GM23338 (cell line): ENCODE measurements around the gene ITSN2.
"Not testable (repeated sequence)": the region's sequence is repeated elsewhere in the genome, so short reads cannot be mapped to it uniquely, and the experiment has no call there.

Experiments
- CREB1 ChIP-seq: fragments of 250-450 bp; sonication (Bioruptor Pico); IDR thresholded peaks from 2 replicates; pipeline ENCODE4 v1.5.0; 2020; ENCODE audit warnings: low read depth, mild to moderate bottlenecking, moderate library complexity
- EZH2 ChIP-seq: fragments of 200-600 bp; sonication (generic); IDR thresholded peaks from one replicate; pipeline ENCODE4 v1.8.0; 2017; ENCODE audit warnings: antibody characterized with exemption, mild to moderate bottlenecking, low read depth; ENCODE audit not compliant: unreplicated experiment
- EZH2phosphoT487 ChIP-seq: fragments of 200-600 bp; sonication (generic); IDR thresholded peaks from one replicate; pipeline ENCODE4 v1.8.1; 2018; ENCODE audit warnings: antibody characterized with exemption; ENCODE audit not compliant: unreplicated experiment
- JUNB ChIP-seq: IDR thresholded peaks from one replicate; pipeline ENCODE4 v1.6.1; 2016; ENCODE audit warnings: antibody characterized with exemption; ENCODE audit not compliant: unreplicated experiment
- POLR2AphosphoS5 ChIP-seq: IDR thresholded peaks from 2 replicates; pipeline ENCODE4 v1.6.1; 2016; ENCODE audit warnings: antibody characterized with exemption, low read depth
- TF ChIP-seq, protein P1 (sequence below), 2 experiments: fragments of 200-600 bp in 1 of 2; sonication (generic) in 1 of 2; conservative IDR thresholded peaks; 2 replicates each; pipeline versions ENCODE4 v1.5.1 to v1.6.1; 2016 to 2017; ENCODE audit warnings: antibody characterized with exemption in 2 of 2, low read depth in 2 of 2, mild to moderate bottlenecking in 2 of 2, moderate library complexity in 1 of 2
- TF ChIP-seq, protein P2 (sequence below): IDR thresholded peaks from one replicate; pipeline ENCODE4 v1.6.1; 2018; ENCODE audit warnings: antibody characterized with exemption; ENCODE audit not compliant: unreplicated experiment

DNA sequence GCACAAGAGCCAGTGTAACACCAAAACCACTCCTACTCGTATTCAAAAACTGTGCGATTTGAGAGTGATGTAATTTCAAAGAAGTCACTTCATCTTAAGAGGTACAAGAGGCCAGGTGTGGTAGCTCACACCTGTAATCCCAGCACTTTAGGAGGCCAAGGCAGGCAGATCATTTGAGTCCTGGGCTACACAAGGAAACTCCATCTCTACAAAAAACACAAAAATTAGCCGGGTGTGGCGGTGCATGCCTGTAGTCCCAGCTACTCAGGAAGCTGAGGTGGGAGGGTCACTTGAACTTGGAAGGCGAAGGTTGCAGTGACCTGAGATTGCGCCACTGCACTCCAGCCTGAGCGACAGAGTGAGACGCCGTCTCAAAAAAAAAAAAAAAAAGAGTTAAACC lies 21.2 kb downstream of the ITSN2 start:
- TF ChIP-seq, protein P1, sequence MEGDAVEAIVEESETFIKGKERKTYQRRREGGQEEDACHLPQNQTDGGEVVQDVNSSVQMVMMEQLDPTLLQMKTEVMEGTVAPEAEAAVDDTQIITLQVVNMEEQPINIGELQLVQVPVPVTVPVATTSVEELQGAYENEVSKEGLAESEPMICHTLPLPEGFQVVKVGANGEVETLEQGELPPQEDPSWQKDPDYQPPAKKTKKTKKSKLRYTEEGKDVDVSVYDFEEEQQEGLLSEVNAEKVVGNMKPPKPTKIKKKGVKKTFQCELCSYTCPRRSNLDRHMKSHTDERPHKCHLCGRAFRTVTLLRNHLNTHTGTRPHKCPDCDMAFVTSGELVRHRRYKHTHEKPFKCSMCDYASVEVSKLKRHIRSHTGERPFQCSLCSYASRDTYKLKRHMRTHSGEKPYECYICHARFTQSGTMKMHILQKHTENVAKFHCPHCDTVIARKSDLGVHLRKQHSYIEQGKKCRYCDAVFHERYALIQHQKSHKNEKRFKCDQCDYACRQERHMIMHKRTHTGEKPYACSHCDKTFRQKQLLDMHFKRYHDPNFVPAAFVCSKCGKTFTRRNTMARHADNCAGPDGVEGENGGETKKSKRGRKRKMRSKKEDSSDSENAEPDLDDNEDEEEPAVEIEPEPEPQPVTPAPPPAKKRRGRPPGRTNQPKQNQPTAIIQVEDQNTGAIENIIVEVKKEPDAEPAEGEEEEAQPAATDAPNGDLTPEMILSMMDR (conservative IDR thresholded peaks at IDR 0.05; ENCODE audit: low read depth in 2 of 2): not testable (repeated sequence)
- TF ChIP-seq EZH2; CREB1 (CRISPR knock-in tag); EZH2phosphoT487; POLR2AphosphoS5; JUNB: not testable (repeated sequence)
- TF ChIP-seq, protein P2, sequence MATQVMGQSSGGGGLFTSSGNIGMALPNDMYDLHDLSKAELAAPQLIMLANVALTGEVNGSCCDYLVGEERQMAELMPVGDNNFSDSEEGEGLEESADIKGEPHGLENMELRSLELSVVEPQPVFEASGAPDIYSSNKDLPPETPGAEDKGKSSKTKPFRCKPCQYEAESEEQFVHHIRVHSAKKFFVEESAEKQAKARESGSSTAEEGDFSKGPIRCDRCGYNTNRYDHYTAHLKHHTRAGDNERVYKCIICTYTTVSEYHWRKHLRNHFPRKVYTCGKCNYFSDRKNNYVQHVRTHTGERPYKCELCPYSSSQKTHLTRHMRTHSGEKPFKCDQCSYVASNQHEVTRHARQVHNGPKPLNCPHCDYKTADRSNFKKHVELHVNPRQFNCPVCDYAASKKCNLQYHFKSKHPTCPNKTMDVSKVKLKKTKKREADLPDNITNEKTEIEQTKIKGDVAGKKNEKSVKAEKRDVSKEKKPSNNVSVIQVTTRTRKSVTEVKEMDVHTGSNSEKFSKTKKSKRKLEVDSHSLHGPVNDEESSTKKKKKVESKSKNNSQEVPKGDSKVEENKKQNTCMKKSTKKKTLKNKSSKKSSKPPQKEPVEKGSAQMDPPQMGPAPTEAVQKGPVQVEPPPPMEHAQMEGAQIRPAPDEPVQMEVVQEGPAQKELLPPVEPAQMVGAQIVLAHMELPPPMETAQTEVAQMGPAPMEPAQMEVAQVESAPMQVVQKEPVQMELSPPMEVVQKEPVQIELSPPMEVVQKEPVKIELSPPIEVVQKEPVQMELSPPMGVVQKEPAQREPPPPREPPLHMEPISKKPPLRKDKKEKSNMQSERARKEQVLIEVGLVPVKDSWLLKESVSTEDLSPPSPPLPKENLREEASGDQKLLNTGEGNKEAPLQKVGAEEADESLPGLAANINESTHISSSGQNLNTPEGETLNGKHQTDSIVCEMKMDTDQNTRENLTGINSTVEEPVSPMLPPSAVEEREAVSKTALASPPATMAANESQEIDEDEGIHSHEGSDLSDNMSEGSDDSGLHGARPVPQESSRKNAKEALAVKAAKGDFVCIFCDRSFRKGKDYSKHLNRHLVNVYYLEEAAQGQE: not testable (repeated sequence)
